K562 (cell line): ENCODE data around the gene ATP6V0A1. TPM values are rescaled to one million over a fixed set of nuclear protein-coding genes. Genes with fewer than 3 reads are reported as not detected.
A peak's percentile ranks its signal among the peaks of the same experiment; 100 is the strongest.

Source experiments
- BRF1 ChIP-seq: IDR thresholded peaks from 3 replicates; pipeline ENCODE4 v1.6.1; 2011; ENCODE audit warnings: borderline replicate concordance, mild to moderate bottlenecking; ENCODE audit not compliant: insufficient read length; ENCODE audit errors: extremely low read depth
- CBX8 ChIP-seq: fragments of 200-600 bp; sonication (generic); IDR thresholded peaks from 2 replicates; pipeline ENCODE4 v1.6.1; 2012; ENCODE audit warnings: borderline replicate concordance, mixed run types, low read depth, mild to moderate bottlenecking, moderate library complexity, mixed read lengths, low read length, control low read depth, inconsistent platforms; ENCODE audit not compliant: poor library complexity, severe bottlenecking; ENCODE audit errors: extremely low read depth
- HMG20B ChIP-seq: fragments of 250-450 bp; sonication (Bioruptor Pico); IDR thresholded peaks from 2 replicates; pipeline ENCODE4 v1.5.0; 2021; ENCODE audit warnings: mild to moderate bottlenecking
- RBM17 ChIP-seq: fragments of 200-400 bp; formaldehyde crosslinking; IDR thresholded peaks from 2 replicates; pipeline ENCODE4 v1.6.1; 2017; ENCODE audit warnings: low read depth, mild to moderate bottlenecking, low read length, borderline replicate concordance
- RBM25 ChIP-seq: fragments of 200-400 bp; formaldehyde crosslinking; IDR thresholded peaks from 2 replicates; pipeline ENCODE4 v1.6.1; 2018; ENCODE audit warnings: low read length, low read depth, moderate library complexity; ENCODE audit not compliant: severe bottlenecking
- SAFB ChIP-seq: fragments of 200-400 bp; formaldehyde crosslinking; IDR thresholded peaks from 2 replicates; pipeline ENCODE4 v1.6.1; 2017; ENCODE audit warnings: low read depth, low read length, borderline replicate concordance
- SMC3 ChIP-seq: conservative IDR thresholded peaks from 2 replicates; pipeline ENCODE4 v1.6.1; 2011; ENCODE audit warnings: low read depth, low read length, improper control_type of control experiment; ENCODE audit not compliant: insufficient read depth
- TEAD2 ChIP-seq: fragments of 450-650 bp; IDR thresholded peaks from 2 replicates; pipeline ENCODE4 v1.6.1; 2016; ENCODE audit warnings: missing genetic modification characterization, control low read depth, missing compliant biosample characterization
- TSC22D4 ChIP-seq: fragments of 450-650 bp; IDR thresholded peaks from 2 replicates; pipeline ENCODE4 v1.6.1; 2016; ENCODE audit warnings: missing genetic modification characterization, missing biosample characterization, control low read depth
- YBX1 ChIP-seq: fragments of 450-650 bp; IDR thresholded peaks from 2 replicates; pipeline ENCODE4 v1.7.1; 2016; ENCODE audit warnings: mild to moderate bottlenecking
- ZC3H8 ChIP-seq: fragments of 450-650 bp; IDR thresholded peaks from 2 replicates; pipeline ENCODE4 v1.6.1; 2017
- ZNF133 ChIP-seq: fragments of 250-450 bp; sonication (Bioruptor Pico); IDR thresholded peaks from 2 replicates; pipeline ENCODE4 v1.4.0; 2020; ENCODE audit warnings: mild to moderate bottlenecking
- ZNF175 ChIP-seq: fragments of 200-800 bp; sonication (Bioruptor generic); IDR thresholded peaks from 2 replicates; pipeline ENCODE4 v1.6.1; 2016; ENCODE audit warnings: low read depth, mild to moderate bottlenecking, missing genetic modification characterization, missing compliant biosample characterization
- ZNF561 ChIP-seq: fragments of 450-650 bp; formaldehyde crosslinking; conservative IDR thresholded peaks from 2 replicates; pipeline ENCODE4 v1.4.0; 2020; ENCODE audit warnings: mild to moderate bottlenecking, moderate library complexity
- ZNF644 ChIP-seq: fragments of 200-800 bp; sonication (Bioruptor generic); IDR thresholded peaks from 2 replicates; pipeline ENCODE4 v1.6.1; 2016; ENCODE audit warnings: low read depth, missing genetic modification characterization, missing compliant biosample characterization
- ZNF766 ChIP-seq: fragments of 200-800 bp; sonication (Bioruptor generic); conservative IDR thresholded peaks from 2 replicates; pipeline ENCODE4 v1.6.1; 2016; ENCODE audit warnings: missing genetic modification characterization, missing compliant biosample characterization
- ZNF778 ChIP-seq: fragments of 450-650 bp; formaldehyde crosslinking; IDR thresholded peaks from 2 replicates; pipeline ENCODE4 v1.4.0; 2020; ENCODE audit warnings: mild to moderate bottlenecking, moderate library complexity
- polyA plus RNA-seq, 8 experiments: library from polyadenylated mRNA; depleted of rRNA in 4 of 8; stranded (reverse) in 5 of 8; unstranded in 3 of 8; fragments of >200 nt; fragmentation: Nextera tagmentation in 2 of 8; fragmentation: Illumina TruSeq in 1 of 8; extraction: Ambion mirVana in 2 of 8; extraction: Trizol in 1 of 8; gene quantifications; 2 replicates each; pipeline versions ENCODE4 v1.2.1 to v1.2.3, GENCODE V29; 2011 to 2014; ENCODE audit warnings: inconsistent platforms in 1 of 8, missing spikeins in 1 of 8
- total RNA-seq, 7 experiments: library from RNA; depleted of rRNA in 6 of 7; stranded (reverse); fragments of >200 nt in 6 of 7; fragmentation: Illumina TruSeq in 2 of 7; extraction: Trizol in 2 of 7; gene quantifications; 2 replicates each; pipeline versions ENCODE4 v1.2.1 to v1.2.3, GENCODE V29; 2011 to 2021; ENCODE audit warnings: low replicate concordance in 1 of 7
- TF ChIP-seq, protein P1 (sequence below): fragments of 450-650 bp; formaldehyde crosslinking; IDR thresholded peaks from 2 replicates; pipeline ENCODE4 v1.4.0; 2022; ENCODE audit warnings: mild to moderate bottlenecking, moderate library complexity
- TF ChIP-seq, protein P2 (sequence below): sonication (generic); formaldehyde crosslinking; IDR thresholded peaks from 2 replicates; pipeline ENCODE4 v1.9.0; 2022; ENCODE audit warnings: mild to moderate bottlenecking, missing genetic modification reagents
- TF ChIP-seq, protein P3 (sequence below), 2 experiments: IDR thresholded peaks in 1 of 2; conservative IDR thresholded peaks in 1 of 2; 2 replicates each; pipeline ENCODE4 v1.6.1; 2016; ENCODE audit warnings: low read depth in 2 of 2, mild to moderate bottlenecking in 1 of 2, missing compliant biosample characterization in 1 of 2, missing genetic modification characterization in 1 of 2, moderate library complexity in 1 of 2

ATP6V0A1 gene
- total and polyA plus RNA-seq, 9 of the 15 experiments (the other 6 are each of a cell fraction or from before 2014, with no cell fraction given) = 11.8 to 158 (median 75.5) TPM

DNA sequence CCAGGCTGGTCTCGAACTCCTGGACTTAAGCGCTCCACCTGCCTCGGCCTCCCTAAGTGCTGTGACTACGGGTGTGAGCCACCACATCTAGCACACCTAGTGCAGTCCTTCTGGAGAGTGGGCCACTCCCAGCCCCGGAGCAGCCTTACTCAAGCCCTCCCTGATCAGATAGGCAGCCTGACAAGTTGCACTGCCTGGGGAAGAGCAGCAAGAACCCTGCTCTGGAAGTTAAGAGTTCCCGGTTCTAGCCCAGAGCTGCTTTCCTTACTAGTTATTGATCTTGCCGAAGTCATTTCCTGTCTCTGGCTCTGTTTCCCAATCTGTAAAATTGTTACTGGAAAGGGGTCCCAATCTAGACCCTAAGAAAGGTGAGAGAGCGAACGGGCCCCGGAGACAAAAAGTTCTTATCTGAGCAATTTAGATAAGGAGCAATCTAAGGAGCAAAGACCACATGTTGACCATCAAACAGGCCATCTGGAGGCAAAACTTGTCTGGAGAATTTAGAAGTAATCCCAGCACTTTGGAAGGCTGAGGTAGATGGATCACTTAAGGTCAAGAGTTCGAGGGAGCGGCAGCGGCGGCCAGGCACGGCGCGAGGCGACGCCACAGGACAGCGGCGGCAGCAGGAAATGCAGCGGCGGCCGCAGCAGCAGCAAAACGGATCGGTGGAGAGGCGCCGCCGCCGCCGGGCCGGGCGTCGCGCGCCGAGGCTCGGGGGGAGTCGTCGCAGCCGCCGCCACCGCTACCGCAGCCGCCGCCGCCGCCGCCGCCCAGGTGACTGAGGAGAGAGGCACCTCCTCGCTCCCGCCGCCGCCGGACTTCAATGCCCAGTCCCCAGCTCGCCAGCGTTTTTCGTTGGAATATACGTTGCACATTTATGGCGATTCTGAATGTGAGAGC lies 73.0 kb downstream of the ATP6V0A1 start (continued):
- TF ChIP-seq BRF1 (no peak), ZNF644 (tag) (no peak), ZNF778 (no peak), SAFB (no peak), ZNF175 (CRISPR knock-in tag) (0 out of 2 replicates have a peak, but pooled peaks have one; percentile 52), ZC3H8 (no peak), TEAD2 (tag) (no peak), ZNF561 (CRISPR knock-in tag) (no peak), RBM17 (no peak), TSC22D4 (tag) (no peak), ZNF133 (CRISPR knock-in tag) (no peak), CBX8 (no peak), HMG20B (CRISPR knock-in tag) (no peak), ZNF766 (CRISPR knock-in tag) (no peak), RBM25 (no peak), SMC3 (no peak), YBX1 (no peak)
- TF ChIP-seq, protein P1, sequence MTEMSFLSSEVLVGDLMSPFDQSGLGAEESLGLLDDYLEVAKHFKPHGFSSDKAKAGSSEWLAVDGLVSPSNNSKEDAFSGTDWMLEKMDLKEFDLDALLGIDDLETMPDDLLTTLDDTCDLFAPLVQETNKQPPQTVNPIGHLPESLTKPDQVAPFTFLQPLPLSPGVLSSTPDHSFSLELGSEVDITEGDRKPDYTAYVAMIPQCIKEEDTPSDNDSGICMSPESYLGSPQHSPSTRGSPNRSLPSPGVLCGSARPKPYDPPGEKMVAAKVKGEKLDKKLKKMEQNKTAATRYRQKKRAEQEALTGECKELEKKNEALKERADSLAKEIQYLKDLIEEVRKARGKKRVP = no peak
- TF ChIP-seq, protein P2, sequence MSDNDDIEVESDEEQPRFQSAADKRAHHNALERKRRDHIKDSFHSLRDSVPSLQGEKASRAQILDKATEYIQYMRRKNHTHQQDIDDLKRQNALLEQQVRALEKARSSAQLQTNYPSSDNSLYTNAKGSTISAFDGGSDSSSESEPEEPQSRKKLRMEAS (CRISPR knock-in tag) = 0 out of 2 replicates have a peak, but pooled peaks have one; percentile 19
- TF ChIP-seq, protein P3, sequence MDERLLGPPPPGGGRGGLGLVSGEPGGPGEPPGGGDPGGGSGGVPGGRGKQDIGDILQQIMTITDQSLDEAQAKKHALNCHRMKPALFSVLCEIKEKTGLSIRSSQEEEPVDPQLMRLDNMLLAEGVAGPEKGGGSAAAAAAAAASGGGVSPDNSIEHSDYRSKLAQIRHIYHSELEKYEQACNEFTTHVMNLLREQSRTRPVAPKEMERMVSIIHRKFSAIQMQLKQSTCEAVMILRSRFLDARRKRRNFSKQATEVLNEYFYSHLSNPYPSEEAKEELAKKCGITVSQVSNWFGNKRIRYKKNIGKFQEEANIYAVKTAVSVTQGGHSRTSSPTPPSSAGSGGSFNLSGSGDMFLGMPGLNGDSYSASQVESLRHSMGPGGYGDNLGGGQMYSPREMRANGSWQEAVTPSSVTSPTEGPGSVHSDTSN (CRISPR knock-in tag; IDR thresholded peaks at IDR 0.05; ENCODE audit: low read depth) = no peak
- TF ChIP-seq, protein P3 (tag; conservative IDR thresholded peaks at IDR 0.05; ENCODE audit: low read depth) = peak; percentile 74
